Nephron (organoid): Measurements from ENCODE around the gene FAM151A.

Experiments
- H3K27ac Mint-ChIP-seq, 3 experiments: 2 replicates each; pipeline ENCODE4 v1.8.0; 2020; ENCODE audit warnings: mixed read lengths in 3 of 3, mild to moderate bottlenecking in 2 of 3, moderate library complexity in 1 of 3
- H3K27me3 Mint-ChIP-seq: 2 replicates; pipeline ENCODE4 v1.8.0; 2021; ENCODE audit warnings: low read depth, mild to moderate bottlenecking, moderate library complexity, mixed read lengths
- H3K36me3 Mint-ChIP-seq: 2 replicates; pipeline ENCODE4 v1.8.0; 2020; ENCODE audit warnings: low read depth, mixed read lengths
- H3K4me1 Mint-ChIP-seq: 2 replicates; pipeline ENCODE4 v1.8.0; 2020; ENCODE audit warnings: mixed read lengths
- H3K4me3 Mint-ChIP-seq, 3 experiments: 2 replicates each; pipeline ENCODE4 v1.8.0; 2020; ENCODE audit warnings: mild to moderate bottlenecking in 3 of 3, mixed read lengths in 3 of 3, moderate library complexity in 2 of 3
- H3K9me3 Mint-ChIP-seq: 2 replicates; pipeline ENCODE4 v1.8.0; 2020; ENCODE audit warnings: mixed read lengths
- CTCF ChIP-seq, 3 experiments: fragments of 200-600 bp; sonication (generic); IDR thresholded peaks; one replicate each; pipeline ENCODE4 v1.5.0; 2021; ENCODE audit warnings: antibody characterized with exemption in 3 of 3; ENCODE audit not compliant: unreplicated experiment in 3 of 3

FAM151A gene

DNA sequence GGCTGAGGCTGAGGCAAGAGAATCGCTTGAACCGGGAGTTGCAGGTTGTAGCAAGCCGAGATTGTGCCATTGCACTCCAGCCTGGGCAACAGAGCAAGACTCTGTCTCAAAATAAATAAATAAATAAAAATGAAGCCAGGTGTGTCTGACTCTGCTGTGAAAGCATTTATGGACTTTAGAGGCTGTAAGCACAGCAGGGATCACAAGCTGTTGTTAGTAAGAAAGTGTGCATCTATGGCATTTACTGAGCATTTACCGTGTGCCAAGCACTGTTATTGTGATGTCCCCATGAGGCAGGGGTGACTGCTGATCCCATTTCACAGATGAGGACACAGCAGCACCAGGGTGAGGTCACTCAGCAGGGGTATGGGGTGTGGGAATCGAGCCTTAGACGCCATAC, 20.1 kb downstream of the FAM151A start:
- H3K4me1 Mint-ChIP-seq, result peaks cover 14% of the 10 kb centered on the region
- H3K36me3 Mint-ChIP-seq, result no peaks in the 10 kb centered on the region
- H3K4me3 Mint-ChIP-seq, result no peak overlapping the region
- H3K27me3 Mint-ChIP-seq, result no peaks in the 10 kb centered on the region
- no peaks in the 10 kb centered on the region for H3K9me3 Mint-ChIP-seq
- H3K27ac Mint-ChIP-seq, result no peak overlapping the region
- no peak for TF ChIP-seq CTCF (IDR thresholded peaks at IDR 0.05; ENCODE audit: unreplicated experiment in 3 of 3)

GRCh38 chr1:54602554-54602953, 20.8 kb downstream of the FAM151A start:
- Mint-ChIP-seq H3K27me3 (no peaks in the 10 kb centered on the region), H3K9me3 (no peaks in the 10 kb centered on the region), H3K36me3 (no peaks in the 10 kb centered on the region), H3K4me1 (peaks cover 14% of the 10 kb centered on the region), H3K27ac (peak overlapping the region; percentile 40 to 81 (median 71)), H3K4me3 (no peak overlapping the region)
- no peak for TF ChIP-seq CTCF (IDR thresholded peaks at IDR 0.05; ENCODE audit: unreplicated experiment in 3 of 3)

DNA sequence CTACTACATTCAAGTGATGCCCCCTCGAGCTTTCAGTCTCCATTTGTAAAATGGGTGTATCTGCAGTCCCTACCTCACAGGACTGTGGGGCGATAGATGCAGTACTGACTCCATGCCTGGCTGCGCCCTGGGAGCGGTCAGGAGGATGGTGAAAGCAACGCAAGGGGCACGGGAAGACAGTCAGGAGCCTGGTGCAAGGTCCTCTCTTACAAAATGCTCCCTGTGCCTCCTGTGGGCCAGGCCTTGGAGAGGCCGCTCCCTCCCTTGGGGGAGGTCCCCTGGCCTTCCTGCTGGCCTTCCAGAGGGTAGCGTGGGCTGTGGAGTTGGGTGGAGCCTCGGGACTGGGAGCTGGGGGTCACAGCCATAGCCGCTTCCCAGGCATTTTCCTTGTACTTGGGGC, 21.6 kb downstream of the FAM151A start:
- H3K27ac Mint-ChIP-seq, result peak overlapping the region; percentile 40 to 81 (median 71)
- H3K36me3 Mint-ChIP-seq, result no peaks in the 10 kb centered on the region
- no peak overlapping the region for H3K4me3 Mint-ChIP-seq
- peaks cover 14% of the 10 kb centered on the region for H3K4me1 Mint-ChIP-seq
- H3K27me3 Mint-ChIP-seq, result no peaks in the 10 kb centered on the region
- H3K9me3 Mint-ChIP-seq, result no peaks in the 10 kb centered on the region
- TF ChIP-seq CTCF (IDR thresholded peaks at IDR 0.05; ENCODE audit: unreplicated experiment in 3 of 3), result no peak

DNA sequence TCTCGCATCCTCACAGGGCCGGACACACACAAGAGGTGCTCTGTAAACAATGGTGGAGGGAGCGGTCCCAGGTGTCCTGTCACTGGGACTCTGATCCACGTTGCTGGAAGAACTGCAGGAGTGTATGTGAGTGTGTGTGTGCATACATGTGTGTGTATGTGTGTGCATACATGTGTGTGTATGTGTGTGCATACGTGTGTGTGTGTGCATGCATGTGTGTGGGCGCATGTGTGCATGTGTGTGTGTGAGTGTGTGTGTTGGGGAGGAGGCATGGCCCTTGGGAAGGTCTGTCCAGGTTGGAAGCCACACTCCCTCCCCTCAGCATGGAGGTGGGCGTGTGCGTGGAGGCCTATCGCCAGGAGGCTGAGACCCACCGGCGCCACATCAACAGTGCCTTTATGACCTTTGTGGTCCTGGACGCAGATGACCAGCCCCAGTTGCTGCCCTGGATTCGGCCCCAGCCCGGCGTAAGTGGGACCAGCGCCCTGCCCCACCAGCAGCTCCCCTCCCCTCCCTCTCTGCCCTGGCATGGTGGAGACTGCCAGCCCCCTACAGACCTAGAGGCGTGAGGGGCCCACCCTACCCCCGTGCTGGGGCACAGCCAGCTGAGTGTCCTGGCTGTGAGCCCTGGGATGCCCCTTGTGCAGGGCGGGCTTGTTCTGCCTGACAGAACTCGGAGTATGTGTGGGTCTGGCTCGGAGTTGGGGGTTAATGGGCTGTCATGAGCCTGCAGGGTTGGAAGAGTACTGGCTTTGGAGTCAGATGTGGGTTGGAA, 22.2 kb downstream of the FAM151A start:
- Mint-ChIP-seq H3K27me3 (no peaks in the 10 kb centered on the region), H3K36me3 (no peaks in the 10 kb centered on the region), H3K27ac (peak overlapping the region; percentile 40 to 81 (median 71)), H3K4me1 (peaks cover 14% of the 10 kb centered on the region), H3K4me3 (no peak overlapping the region), H3K9me3 (no peaks in the 10 kb centered on the region)
- no peak for TF ChIP-seq CTCF (IDR thresholded peaks at IDR 0.05; ENCODE audit: unreplicated experiment in 3 of 3)

GRCh38 chr1:54599211-54599823, 24.0 kb downstream of the FAM151A start:
- peak overlapping the region; percentile 32 to 71 (median 50) for H3K27ac Mint-ChIP-seq
- no peaks in the 10 kb centered on the region for H3K9me3 Mint-ChIP-seq
- H3K36me3 Mint-ChIP-seq, result no peaks in the 10 kb centered on the region
- no peak for TF ChIP-seq CTCF (IDR thresholded peaks at IDR 0.05; ENCODE audit: unreplicated experiment in 3 of 3)
- H3K4me1 Mint-ChIP-seq, result peaks cover 14% of the 10 kb centered on the region
- H3K4me3 Mint-ChIP-seq, result no peak overlapping the region
- H3K27me3 Mint-ChIP-seq, result no peaks in the 10 kb centered on the region
